LoVo (cell line): ENCODE measurements around the gene ZFP62.

Experiments
- DNase-seq: peaks from one replicate; pipeline ENCODE4 v3.0.0-alpha.2; 2016; ENCODE audit warnings: low spot score

The ZFP62 gene

GRCh38 chr5:180810210-180810958 is 50.7 kb downstream of the ZFP62 start:
- peak; percentile 97 for DNase-seq

- DNase-seq: peak; percentile 93
Observed at GRCh38 chr5:180809403-180810209, 51.5 kb downstream of the ZFP62 start.

DNA sequence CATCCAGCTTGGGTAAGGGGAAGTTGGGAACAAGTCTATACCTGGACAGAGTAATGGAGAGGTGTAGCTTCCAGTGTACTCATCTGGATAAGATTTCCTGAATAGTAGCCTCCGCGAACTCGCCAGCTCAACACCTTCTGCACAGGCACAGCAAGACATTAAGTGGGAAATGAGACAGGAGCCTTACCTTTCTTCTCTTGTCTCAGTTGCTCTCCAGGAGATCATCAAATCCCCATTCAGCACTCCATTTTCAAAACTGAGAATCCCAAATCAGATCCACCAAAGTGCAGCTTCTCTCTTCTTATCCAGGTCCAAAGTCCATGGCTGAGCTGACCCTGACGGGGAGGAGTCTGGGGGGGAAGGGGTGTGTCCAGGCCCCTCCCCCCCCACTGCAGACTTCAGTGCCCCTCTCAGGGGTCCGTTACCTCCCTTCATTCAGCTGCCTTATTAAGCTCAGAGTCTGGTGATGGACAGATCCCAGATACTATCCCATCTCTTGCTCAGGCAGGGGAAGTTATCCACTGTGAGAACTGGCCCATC is 52.5 kb downstream of the ZFP62 start:
- DNase-seq: no peak

- no peak for DNase-seq
Observed at GRCh38 chr5:180807654-180808414, 53.2 kb downstream of the ZFP62 start.

DNA sequence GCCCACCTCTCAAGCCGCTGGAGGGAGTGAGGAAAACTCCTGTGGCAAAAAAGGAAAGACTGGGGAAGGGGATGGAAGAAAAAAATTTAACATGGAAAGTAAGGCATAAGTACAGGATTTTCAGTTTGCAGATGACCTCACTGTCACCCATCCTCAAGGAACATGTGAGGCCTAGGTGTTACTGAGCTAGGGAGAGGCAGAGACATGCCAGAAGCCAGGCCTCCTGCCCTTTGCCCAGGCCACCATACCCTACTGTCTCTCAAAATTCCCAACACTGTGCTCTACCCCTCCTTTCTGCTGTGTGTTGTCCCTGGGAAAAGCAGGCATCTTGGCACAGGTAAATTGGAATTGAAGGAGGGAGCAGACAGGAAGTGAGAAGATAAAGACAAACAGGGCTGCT is 54.0 kb downstream of the ZFP62 start:
- DNase-seq: no peak

DNA sequence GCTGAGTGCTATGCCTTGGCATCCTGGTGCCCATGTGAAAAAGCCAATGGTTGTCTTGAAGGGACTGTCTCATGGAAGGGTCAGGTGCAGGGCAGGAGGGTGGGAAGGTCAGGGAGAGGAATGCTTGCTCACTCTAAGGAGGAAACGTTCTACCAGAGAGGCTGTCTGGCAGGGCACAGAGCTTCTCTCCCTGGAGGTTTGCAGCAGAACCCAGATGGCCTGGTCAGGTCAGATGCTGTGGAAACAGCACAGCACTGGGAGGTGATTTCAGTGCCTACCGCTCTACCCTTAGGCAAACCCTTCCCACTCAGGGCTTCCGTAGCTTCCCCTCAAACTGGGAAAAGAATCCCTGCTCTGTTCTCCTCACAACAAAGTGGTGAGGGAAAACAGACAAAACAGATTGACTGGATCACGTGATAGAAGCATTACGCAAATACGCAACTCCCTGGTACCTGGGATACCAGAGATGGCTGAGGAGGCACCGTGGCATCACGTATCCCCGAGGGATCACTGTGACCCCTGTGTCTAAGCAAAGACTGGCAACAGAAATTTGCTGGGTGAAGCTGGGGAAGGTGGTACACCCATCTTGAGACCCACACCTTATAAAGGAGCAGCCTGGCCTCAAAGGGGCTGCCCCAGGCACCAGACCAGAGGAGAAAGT is 54.6 kb downstream of the ZFP62 start:
- no peak for DNase-seq

DNA sequence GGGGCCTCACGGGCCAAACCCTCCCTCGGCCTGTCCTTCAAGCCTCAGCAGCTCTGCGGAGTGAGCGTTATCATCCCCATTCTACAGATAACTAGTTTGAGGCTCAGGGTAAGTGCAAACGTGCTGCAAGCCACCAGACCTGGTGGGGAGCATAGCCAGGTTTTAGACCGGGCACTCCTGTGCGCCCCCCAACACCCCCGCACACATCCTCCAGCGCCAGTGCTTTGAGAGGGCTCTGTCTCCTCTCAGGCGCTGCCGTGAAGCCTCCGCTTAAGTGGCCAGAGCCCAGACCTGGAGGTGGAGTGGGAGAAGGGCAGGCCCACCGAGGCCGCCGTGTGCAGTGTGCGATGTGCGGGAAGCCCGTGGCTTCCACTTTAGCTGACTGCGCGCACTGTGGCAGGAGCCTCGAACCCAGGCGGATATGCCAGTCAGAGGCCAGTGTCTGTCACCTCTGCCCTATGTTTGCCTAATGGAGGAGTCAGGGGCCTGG is 56.9 kb downstream of the ZFP62 start:
- no peak for DNase-seq

DNA sequence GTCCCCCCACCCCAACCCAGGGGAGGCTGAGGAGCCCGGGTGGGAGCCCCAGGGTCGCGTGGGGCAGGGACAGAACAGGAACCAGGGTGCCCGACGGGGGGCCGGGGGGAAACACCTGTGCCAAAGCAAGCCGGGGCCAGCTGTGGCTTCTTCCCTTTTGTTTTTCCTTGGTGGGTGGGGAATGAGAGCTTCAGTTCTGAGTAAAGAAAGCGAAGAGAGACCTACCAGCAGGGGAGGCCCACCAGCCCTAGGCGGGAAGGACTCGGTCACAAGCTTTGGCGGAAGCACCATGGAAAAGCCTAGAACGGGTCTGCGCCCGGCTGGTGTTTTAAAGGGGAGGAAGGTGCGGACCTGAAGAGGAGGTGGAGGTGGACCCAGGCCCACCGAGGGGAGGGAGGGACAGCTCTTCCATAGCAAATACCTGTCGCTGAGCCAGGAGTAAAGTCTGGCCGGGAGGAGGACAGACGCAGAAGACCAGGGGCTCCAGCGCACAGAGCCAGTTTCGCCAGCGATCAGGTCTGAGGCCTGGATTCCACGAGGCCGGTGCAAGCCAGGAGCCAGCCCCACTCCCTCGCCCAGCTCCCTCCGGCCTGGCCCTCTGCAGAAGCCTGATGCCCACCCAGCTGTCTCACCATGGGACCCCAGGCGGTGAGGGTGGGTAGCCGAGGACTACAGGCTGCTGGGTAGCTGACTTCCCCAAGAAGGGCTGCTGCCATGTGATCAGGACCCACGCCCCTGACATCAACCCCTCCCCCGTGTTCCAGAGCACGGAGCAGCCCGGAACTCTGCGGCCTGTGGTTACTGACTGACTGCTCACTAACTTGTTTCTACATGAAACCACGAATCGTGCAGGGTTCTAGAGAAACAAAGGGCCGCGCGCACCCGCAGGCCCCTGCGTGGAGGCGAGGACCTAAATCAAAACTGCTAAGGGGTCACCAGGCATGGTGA is 57.6 kb downstream of the ZFP62 start:
- no peak for DNase-seq

DNA sequence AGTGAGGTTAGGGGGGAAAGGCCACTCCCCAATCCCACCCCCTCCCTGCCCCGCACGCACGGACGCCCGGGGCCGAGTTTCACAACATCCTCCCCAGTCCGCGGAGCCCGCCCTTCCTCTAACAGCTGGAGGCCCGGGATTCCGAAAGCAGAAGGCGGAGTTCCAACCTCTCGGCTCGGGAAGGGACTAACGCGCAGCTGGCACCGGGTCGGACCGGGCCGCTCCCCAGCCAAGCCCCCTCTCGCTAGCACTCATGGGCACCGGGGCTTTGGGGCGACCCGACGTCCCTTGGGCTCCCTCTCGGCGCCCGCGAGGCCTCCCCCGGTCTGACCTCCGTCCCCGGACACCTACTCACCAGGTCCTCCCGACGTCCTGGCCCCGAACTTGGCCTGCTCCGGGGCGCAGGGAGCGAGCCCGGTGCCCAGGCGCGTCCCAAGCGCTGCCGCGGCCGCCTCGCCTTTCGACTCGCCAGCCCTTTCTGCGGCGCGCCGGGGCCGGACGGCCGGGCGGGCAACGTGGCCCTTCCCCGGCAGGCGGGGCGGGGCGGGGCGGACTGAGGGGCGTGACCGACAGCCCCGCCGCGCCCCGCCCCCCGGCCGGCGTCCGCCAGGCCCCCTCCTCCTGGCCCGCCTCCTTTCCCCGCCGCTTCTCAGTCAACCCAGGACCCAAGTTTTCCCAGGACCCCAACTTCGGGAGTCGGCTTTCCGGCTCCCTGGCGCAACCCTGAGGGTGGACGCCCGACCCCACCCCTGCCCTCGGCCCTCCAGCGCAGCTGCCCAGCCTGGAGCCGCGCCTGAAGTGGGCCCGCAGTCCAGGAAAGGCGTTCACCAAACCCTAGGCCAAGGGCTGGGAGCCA is 58.5 kb downstream of the ZFP62 start, which contains the start of gene MGAT1:
TSS of gene MGAT1 (minus strand) at position 482 of the 856 bp plus-strand sequence. CDS start 9,835 bp downstream, outside the sequence.
- DNase-seq: peak; percentile 86

DNA sequence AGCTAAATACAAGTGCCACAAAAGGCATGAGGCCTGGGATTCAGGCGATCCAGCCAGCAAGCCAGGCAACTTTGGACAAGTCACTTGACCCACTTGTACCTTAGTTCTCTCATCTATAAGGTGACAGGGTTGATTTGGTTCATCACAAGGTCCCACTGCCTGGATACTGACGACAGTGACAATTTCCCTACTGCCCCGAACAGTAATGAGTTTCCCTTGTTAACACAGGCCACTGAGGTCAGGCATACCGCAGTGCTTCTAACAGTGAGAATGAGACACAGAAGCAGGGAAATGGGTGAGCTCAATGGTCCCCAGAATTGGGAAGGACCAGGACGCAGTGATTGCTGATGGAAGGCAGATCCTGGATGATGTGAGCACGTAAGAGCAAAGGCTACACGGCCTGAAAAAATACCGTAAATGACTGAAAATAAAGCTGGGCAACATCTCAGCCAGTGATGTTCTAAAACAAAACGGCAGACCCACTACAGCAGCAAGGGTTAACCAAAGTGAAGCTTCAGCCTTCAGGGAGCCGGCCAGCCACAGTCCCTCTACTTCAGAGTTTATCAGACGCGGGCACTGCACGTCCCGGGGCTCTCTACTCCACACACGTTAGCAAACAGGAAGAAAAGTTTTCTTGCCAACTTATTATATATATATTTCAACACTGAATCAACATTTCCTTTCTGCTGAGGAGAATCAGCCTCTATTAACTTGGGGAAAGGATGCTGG is 59.3 kb downstream of the ZFP62 start:
- no peak for DNase-seq

GRCh38 chr5:180799902-180800801 is 60.9 kb downstream of the ZFP62 start:
- no peak for DNase-seq

DNA sequence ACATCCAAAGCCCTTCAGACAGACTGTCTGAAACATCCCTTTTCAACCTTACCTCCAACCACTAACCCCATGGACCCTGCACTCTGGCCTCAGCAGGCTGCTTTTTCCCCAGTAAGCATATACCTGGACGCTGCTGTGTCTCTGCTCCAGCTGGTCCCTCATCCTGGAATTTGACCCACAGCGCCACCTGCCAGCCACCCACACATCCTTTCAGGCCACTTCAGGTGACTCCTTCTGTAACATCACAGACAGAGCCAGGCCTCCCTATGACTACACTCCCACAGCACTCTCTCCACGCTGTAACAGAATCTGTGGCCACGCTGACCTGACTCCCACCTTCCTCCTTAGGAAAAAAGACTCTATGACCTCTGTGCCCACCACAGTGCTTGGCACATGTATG is 61.9 kb downstream of the ZFP62 start:
- no peak for DNase-seq

- DNase-seq: no peak
Observed at GRCh38 chr5:180798193-180798592, 62.9 kb downstream of the ZFP62 start.
